ENCODE results near the gene CNIH4.
"Not testable (repeated sequence)": the region's sequence is repeated elsewhere in the genome, so short reads cannot be mapped to it uniquely, and the experiment has no call there.

Gene CNIH4

GRCh38 chr1:224399887-224400286, 43.2 kb downstream of the CNIH4 start:
- DNase-seq (ENCODE audit: low read depth in 2 of 2) = no peak

DNA sequence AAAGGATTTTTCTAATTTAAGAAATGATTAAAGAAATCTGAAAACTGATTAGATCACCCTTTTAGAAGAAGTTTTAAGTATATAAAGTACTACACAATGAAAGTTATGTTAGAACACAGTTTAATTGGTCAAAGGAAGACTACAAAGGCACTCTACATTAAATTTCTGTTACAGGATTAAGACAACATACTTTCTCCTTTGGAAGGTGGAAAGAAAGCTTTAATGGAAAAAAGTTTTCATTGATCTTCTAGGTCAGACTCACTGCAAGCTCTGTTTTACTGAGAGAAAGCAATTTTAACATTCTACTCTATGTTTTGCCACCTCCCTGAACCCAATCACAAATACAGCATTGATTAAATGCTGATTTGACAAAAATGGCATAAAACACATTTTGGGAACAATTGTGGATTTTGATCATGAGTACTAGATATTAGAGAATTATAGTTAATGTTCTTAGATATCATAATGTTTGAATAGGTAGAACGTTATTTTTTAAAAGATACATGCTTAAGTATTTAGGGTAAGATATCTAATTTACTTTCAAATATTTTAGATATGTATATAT, 45.9 kb downstream of the CNIH4 start:
- no peak for DNase-seq (ENCODE audit: low read depth in 2 of 2)

DNA sequence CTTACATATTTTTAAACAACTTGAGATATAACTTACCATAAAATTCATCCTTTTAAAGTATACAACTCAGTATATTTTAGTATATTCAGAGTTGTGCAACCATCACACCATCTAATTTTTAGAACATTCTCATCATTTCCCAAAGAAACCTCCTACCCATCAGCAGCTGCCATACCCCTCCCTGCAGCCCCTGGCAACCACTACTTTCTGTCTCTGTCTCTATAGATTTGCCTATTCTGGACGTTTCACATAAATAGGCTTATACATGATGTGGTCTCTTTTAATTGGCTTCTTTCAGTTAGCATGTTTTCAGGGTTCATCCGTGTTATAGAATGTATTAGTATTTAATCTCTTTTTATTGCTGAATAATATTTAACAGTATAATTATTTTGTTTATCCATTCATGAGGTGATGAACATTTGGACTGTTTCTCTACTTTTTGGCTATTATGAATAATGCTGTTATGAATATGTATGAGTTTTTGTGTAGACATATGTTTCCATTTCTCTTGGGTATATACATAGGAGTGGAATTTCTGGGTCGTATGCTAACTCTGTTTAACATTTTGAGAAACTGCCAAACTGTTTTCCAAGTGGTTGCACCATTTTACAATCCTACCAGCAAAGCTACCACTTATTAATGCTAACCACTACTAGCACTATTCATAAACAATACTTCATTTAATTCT, 48.4 kb downstream of the CNIH4 start:
- DNase-seq (ENCODE audit: low read depth in 2 of 2) = no peak

DNA sequence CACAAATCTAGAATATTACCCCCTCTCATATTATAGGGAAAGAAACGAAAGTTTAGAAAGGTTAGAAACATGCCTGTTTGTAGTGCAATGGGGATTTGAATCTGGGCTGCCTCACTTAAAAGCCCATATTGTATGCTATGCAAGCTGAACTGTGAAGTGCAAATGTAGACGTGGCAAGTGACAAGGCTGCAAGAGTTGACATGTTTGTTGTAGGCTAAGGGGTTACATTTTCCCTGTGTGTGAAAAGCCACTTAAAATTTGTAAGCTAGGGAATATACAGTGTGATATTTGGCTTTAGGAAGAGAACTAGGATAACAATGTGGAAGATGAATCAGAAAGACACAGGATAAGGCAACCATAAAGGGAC, 48.9 kb downstream of the CNIH4 start:
- DNase-seq (ENCODE audit: low read depth in 2 of 2) = no peak

- DNase-seq (ENCODE audit: low read depth in 2 of 2) = no peak
Measured at GRCh38 chr1:224406216-224406615, 49.5 kb downstream of the CNIH4 start.

DNA sequence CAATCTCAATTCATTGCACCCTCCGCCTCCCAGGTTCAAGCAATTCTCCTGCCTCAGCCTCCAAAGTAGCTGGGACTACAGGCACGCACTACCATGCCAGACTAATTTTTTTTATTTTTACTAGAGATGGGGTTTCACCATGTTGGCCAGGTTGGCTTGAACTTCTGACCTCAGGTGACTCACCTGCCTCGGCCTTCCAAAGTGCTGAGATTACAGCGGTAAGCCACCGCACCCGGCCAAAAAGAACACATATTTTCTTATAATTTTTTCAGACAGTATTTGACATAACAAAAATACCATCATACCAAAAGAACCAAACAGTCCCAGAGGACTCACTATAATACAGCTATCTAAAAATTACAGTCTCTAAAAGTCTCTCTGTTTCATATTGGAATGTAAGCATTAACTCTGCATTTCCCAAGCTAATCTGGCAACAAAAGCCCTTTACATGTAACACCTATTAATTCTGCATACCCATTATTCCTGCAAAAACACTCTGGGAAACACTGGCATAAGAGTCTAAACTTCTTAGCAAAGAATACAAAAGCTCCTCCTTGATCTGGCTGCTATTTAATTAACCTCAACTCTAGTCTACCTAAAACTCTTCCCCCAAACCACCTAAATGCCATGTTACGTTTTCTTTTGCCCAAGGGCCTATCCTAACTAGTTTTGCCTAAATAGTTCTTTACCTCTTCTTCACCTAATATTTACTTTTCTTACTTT, 51.1 kb downstream of the CNIH4 start:
- DNase-seq (ENCODE audit: low read depth in 2 of 2) = no peak

GRCh38 chr1:224408294-224408590, 51.6 kb downstream of the CNIH4 start:
- no peak for DNase-seq (ENCODE audit: low read depth in 2 of 2)

- DNase-seq (ENCODE audit: low read depth in 2 of 2) = no peak
Measured at GRCh38 chr1:224411766-224412165, 55.1 kb downstream of the CNIH4 start.

- DNase-seq (ENCODE audit: low read depth in 2 of 2) = no peak
Measured at GRCh38 chr1:224420106-224420505, 63.4 kb downstream of the CNIH4 start.

- DNase-seq (ENCODE audit: low read depth in 2 of 2) = no peak
Measured at GRCh38 chr1:224425279-224425884, 68.7 kb downstream of the CNIH4 start.

DNA sequence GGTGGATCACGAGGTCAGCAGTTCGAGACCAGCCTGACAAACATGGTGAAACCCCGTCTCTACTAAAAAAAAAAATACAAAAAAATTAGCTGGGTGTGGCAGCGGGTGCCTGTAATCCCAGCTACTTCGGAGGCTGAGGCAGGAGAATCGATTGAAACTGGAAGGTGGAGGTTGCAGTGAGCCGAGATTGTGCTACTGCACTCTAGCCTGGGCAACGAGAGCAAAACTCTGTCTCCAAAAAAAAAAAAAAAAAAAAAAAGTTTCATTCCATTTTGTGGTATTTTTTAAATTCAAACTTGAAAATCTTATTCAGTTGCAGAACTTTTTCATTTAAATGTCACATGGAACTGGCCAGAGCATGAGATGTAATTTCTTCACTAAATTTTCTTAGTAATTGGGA, 70.2 kb downstream of the CNIH4 start:
- DNase-seq (ENCODE audit: low read depth in 2 of 2) = not testable (repeated sequence)

DNA sequence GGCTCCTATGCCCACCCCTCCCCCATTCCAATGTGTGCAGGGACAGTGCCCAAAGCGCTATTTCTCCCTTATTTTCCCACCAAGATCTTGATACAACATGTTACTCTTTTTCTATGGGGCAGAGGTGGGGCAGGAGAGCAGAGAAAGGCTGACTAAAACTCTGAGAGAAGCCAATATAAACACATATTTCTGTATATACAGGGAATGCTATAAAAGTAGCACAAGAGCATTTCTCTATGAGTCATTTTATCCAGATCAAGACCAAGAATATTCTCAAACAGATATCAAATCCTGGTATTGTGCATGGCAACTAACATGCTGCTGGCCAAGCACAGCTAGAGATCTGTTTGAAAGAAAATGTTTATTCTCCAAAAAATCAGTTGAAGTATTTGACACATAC, 70.7 kb downstream of the CNIH4 start:
- DNase-seq (ENCODE audit: low read depth in 2 of 2) = no peak

DNA sequence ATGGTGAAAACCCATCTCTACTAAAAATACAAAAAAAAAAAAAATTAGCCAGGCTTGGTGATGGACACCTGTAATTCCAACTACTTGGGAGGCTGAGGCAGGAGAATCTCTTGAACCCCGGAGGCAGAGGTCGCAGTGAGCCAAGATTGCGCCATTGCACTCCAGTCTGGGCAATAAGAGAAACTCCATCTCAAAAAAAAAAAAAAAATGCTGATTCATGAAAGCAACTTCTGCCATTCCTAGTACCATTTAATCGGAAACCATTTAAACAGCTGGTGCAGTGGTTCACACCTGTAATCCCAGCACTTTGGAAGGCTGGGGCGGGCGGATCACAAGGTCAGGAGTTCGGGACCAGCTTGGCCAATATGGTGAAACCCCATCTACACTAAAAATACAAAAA, 72.0 kb downstream of the CNIH4 start:
- DNase-seq (ENCODE audit: low read depth in 2 of 2) = not testable (repeated sequence)

All from stimulated activated CD4-positive, alpha-beta T cell treated with anti-CD3 and anti-CD28 coated beads, Interleukin-12 subunit alpha, Interleukin-12 subunit beta, amount 100 ng/mL, for 24 hours (primary cell).